HG03159 (cell line): ENCODE results near the gene ECPAS.
"Not testable (repeated sequence)": the region's sequence is repeated elsewhere in the genome, so short reads cannot be mapped to it uniquely, and the experiment has no call there.

Experiments
- ATAC-seq: cut with Tn5 transposase; IDR thresholded peaks from one replicate; pipeline ENCODE4 v1.9.1; 2021; ENCODE audit warnings: mild to moderate bottlenecking, moderate library complexity; ENCODE audit not compliant: unreplicated experiment

ECPAS gene

GRCh38 chr9:111350556-111350955 is 133.6 kb downstream of the ECPAS start:
- ATAC-seq, result no peak

GRCh38 chr9:111349766-111350165 is 134.4 kb downstream of the ECPAS start:
- ATAC-seq, result no peak

GRCh38 chr9:111348821-111349271 is 135.3 kb downstream of the ECPAS start:
- ATAC-seq, result no peak

GRCh38 chr9:111334318-111334863 is 149.8 kb downstream of the ECPAS start:
- not testable (repeated sequence) for ATAC-seq

- no peak for ATAC-seq
Observed at GRCh38 chr9:111330124-111330523, 154.1 kb downstream of the ECPAS start, which contains the start of gene OR2K2. Gene OR2K2 (minus strand): TSS chr9:111330224. CDS start chr9:111328433, 1,791 bp downstream.

GRCh38 chr9:111320631-111321030 is 163.6 kb downstream of the ECPAS start:
- ATAC-seq, result no peak

- no peak for ATAC-seq
Observed at GRCh38 chr9:111316796-111317195, 167.4 kb downstream of the ECPAS start.
